Measurements from ENCODE around the gene GRAMD2B.

DNA sequence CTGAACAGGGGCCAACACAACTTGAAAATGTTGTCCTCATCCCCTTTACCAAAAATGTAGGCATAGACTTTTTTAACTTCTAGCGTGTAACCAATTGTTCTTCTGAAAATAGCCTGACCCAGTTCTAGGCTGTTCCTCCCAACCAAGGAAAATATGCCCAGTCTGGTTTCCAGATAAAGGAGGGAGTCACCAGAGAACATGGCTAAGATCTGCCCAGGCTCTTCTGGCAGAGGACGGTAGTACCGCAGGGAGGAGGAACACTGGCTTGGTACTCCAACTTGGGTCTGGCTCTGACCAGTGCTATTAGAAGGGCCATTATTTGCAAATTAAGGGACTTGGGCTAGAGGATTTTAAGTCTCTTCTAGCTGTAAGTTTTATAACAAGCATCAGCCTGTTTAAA, 63.1 kb downstream of the GRAMD2B start:
- TF ChIP-seq, protein P1, sequence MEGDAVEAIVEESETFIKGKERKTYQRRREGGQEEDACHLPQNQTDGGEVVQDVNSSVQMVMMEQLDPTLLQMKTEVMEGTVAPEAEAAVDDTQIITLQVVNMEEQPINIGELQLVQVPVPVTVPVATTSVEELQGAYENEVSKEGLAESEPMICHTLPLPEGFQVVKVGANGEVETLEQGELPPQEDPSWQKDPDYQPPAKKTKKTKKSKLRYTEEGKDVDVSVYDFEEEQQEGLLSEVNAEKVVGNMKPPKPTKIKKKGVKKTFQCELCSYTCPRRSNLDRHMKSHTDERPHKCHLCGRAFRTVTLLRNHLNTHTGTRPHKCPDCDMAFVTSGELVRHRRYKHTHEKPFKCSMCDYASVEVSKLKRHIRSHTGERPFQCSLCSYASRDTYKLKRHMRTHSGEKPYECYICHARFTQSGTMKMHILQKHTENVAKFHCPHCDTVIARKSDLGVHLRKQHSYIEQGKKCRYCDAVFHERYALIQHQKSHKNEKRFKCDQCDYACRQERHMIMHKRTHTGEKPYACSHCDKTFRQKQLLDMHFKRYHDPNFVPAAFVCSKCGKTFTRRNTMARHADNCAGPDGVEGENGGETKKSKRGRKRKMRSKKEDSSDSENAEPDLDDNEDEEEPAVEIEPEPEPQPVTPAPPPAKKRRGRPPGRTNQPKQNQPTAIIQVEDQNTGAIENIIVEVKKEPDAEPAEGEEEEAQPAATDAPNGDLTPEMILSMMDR (conservative IDR thresholded peaks at IDR 0.05 in 1 of 2, IDR thresholded peaks at IDR 0.05 in 1 of 2; ENCODE audit: extremely low read depth in 1 of 2, insufficient read depth in 1 of 2, low read depth in 1 of 2, low read length in 2 of 2): no peak
- no peak for TF ChIP-seq EZH2 (IDR thresholded peaks at IDR 0.05; ENCODE audit: borderline replicate concordance, low read length)

Measured in mammary epithelial cell (primary cell).